Heart left ventricle (tissue), 16 donors: Measurements from ENCODE around the gene ACVR1. TPM values are rescaled to one million over a fixed set of nuclear protein-coding genes. Genes with fewer than 3 reads are reported as not detected.

Experiments
- ATAC-seq, 4 donors: fragments of 200-7000 bp; cut with Tn5 transposase; one replicate each; pipeline ENCODE4 v1.9.1; 2020 to 2022; ENCODE audit warnings: moderate library complexity in 4 of 4, mild to moderate bottlenecking in 3 of 4, moderate number of reproducible peaks in 1 of 4
- DNase-seq, 5 donors: peaks; one replicate each; pipeline ENCODE4 v3.0.0-alpha.2; 2020
- H3K27ac ChIP-seq, 12 donors: fragments of 200-600 bp; sonication (generic) in 4 of 12; one replicate each; pipeline versions ENCODE4 v1.5.0 to v1.8.0; 2016 to 2022; ENCODE audit warnings: mild to moderate bottlenecking in 2 of 12
- H3K27me3 ChIP-seq, 9 donors: fragments of 200-600 bp; sonication (generic) in 2 of 9; one replicate each; pipeline versions ENCODE4 v1.5.1 to v1.8.0; 2016 to 2022; ENCODE audit warnings: mild to moderate bottlenecking in 3 of 9
- H3K36me3 ChIP-seq, 9 donors: fragments of 200-600 bp; sonication (generic) in 2 of 9; one replicate each; pipeline versions ENCODE4 v1.5.0 to v1.8.0; 2018 to 2022; ENCODE audit warnings: mild to moderate bottlenecking in 2 of 9
- H3K4me1 ChIP-seq, 12 donors: fragments of 200-600 bp; sonication (generic) in 4 of 12; one replicate each; pipeline versions ENCODE4 v1.5.0 to v1.8.0; 2016 to 2022; ENCODE audit warnings: mild to moderate bottlenecking in 3 of 12
- H3K4me3 ChIP-seq, 12 donors: fragments of 200-600 bp; sonication (generic) in 4 of 12; one replicate each; pipeline versions ENCODE4 v1.5.0 to v1.8.0; 2017 to 2022; ENCODE audit warnings: mild to moderate bottlenecking in 9 of 12, moderate library complexity in 4 of 12
- H3K9me3 ChIP-seq, 12 donors: fragments of 200-600 bp; sonication (generic) in 4 of 12; one replicate each; pipeline versions ENCODE4 v1.5.0 to v1.8.0; 2016 to 2022; ENCODE audit warnings: mild to moderate bottlenecking in 1 of 12
- POLR2A ChIP-seq, 2 donors: fragments of 450-650 bp; IDR thresholded peaks; one replicate each; pipeline ENCODE4 v1.6.1; 2017; ENCODE audit warnings: antibody characterized with exemption in 2 of 2, mild to moderate bottlenecking in 2 of 2, moderate library complexity in 2 of 2
- WGBS, 4 donors: extraction: QIAGEN DNeasy Blood & Tissue Kit in 2 of 4; methylation state at CpG; one replicate each; pipeline versions ENCODE4 v1.1.5 to v1.1.7; 2013 to 2018; 5-methylcytosine and 5-hydroxymethylcytosine counted together
- intact Hi-C, 10 donors: fragments of 100-400 bp; cut with DNase I; formaldehyde crosslinking; loops; one replicate each; pipeline versions ENCODE4 v1.11.1 to v1.14.2; 2022
- polyA plus RNA-seq, 2 donors: library from polyadenylated mRNA; stranded (reverse); fragments of 200-250 nt; gene quantifications; one replicate each; pipeline ENCODE4 v1.2.3, GENCODE V29; 2013
- total RNA-seq, 9 donors: library from RNA; depleted of rRNA in 2 of 9; stranded (reverse); fragments of >200 nt in 2 of 9; fragmentation: NEBNext Ultra II Directional in 3 of 9; extraction: Animal tissue kit (Norgen Biotek cat#: 25700) in 3 of 9; gene quantifications; one replicate each; pipeline versions ENCODE4 v1.1.0 to v1.2.4, GENCODE V29; 2016 to 2023
- TF ChIP-seq, protein P1 (sequence below), 12 donors: fragments of 200-600 bp; sonication (generic) in 4 of 12; IDR thresholded peaks; one replicate each; pipeline versions ENCODE4 v1.5.0 to v1.8.0; 2018 to 2022; ENCODE audit warnings: antibody characterized with exemption in 12 of 12, mild to moderate bottlenecking in 5 of 12
- donor health status: ischemic (EF 13 %, LVEDD 7.1; RV severe dilation, severe dysfunction).
- donor health status: healthy with polysubstance abuse.
- donor health status: DM: no; HTN: yes; CAD: no.
- donor health status: DM: no; HTN: no; CAD: no.
- donor health status: ischemic (EF 25% LVEDD 6.9; RV normal size, moderate dysfunction).
- donor health status: ischemic (EF 25% LVEDD 5.7; RV mildly dilated, moderate dysfunction).
- donor health status: healthy.
- donor health status: DM: yes; HTN: yes; CAD: no.
- donor health status: ischemic (EF 35%, LVEDD 5.7; RV mildly dilated, moderate dysfunction).
- donor health status: nonischemic (EF 11% LVEDD 7.7; RV severe dilation, severe dysfunction).
- donor health status: DM: yes; HTN: yes; CAD: no.
- donor health status: PGD.
- donor health status: ischemic (EF 29% LVEDD 5.4; RV normal size, mild dysfunction).
- donor health status: nonischemic (EF 23%, LVEDD 6.1; RV moderate dilation, normal function).

Gene ACVR1
- total and polyA plus RNA-seq, 11 donors, result 5.6 to 37.6 (median 23.9) TPM

DNA sequence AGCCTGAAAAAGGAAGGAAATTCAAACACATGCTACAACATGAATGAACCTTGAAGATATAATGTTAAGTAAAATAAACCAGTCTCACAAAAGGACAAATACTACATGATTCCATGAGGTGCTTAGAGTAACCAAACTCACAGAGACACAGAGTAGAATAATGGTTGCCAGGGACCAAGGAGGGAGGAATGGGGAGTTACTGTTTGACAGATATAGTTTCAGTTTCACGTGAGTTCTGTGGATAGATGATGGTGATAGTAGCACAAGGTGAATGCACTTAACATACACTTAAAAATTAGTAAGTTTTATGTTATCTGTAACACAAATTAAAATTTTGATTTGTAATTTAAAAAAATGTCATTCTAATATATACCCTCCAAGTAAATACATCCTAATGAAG, 140.6 kb downstream of the ACVR1 start:
- no peaks in the 10 kb centered on the region for H3K27me3 ChIP-seq
- ATAC-seq (no peak), DNase-seq (no peak)
- H3K4me1 ChIP-seq, result no peaks in the 10 kb centered on the region
- H3K27ac ChIP-seq, result no peak overlapping the region
- H3K36me3 ChIP-seq, result peaks cover 0 to 77% (median 61%) of the 10 kb centered on the region in 9 donors
- TF ChIP-seq, protein P1, sequence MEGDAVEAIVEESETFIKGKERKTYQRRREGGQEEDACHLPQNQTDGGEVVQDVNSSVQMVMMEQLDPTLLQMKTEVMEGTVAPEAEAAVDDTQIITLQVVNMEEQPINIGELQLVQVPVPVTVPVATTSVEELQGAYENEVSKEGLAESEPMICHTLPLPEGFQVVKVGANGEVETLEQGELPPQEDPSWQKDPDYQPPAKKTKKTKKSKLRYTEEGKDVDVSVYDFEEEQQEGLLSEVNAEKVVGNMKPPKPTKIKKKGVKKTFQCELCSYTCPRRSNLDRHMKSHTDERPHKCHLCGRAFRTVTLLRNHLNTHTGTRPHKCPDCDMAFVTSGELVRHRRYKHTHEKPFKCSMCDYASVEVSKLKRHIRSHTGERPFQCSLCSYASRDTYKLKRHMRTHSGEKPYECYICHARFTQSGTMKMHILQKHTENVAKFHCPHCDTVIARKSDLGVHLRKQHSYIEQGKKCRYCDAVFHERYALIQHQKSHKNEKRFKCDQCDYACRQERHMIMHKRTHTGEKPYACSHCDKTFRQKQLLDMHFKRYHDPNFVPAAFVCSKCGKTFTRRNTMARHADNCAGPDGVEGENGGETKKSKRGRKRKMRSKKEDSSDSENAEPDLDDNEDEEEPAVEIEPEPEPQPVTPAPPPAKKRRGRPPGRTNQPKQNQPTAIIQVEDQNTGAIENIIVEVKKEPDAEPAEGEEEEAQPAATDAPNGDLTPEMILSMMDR (IDR thresholded peaks at IDR 0.05), result no peak
- TF ChIP-seq POLR2A (IDR thresholded peaks at IDR 0.05), result no peak
- peaks cover 0 to 10% (median 0%) of the 10 kb centered on the region in 12 donors for H3K9me3 ChIP-seq
- intact Hi-C loops, result no loop called here
- H3K4me3 ChIP-seq, result no peak overlapping the region
- 86 to 96% (median 92%) methylated on average over 1 of the region's 1 CpG for WGBS, 4 donors

DNA sequence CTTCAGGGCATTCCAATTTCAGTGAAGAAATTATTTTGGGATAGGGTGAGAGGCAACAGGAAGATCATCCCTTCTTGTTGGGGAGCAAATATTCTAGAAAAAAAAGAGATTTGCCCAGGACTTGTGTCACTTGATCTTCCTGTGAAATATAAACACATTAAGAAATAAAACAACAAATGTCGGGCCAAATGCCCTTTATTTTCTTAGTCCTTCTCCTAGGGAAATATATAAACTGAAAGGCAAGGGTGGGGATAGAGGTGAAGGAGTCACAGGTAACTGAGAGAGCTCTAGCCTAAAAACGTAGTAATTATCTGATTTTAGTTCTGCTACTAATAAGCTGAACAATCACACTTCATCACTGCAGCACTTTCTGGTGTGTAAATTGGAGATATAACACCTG, 142.9 kb downstream of the ACVR1 start:
- TF ChIP-seq, protein P1 (IDR thresholded peaks at IDR 0.05), result no peak
- TF ChIP-seq POLR2A (IDR thresholded peaks at IDR 0.05), result no peak
- WGBS, 4 donors, result 82 to 88% (median 87%) methylated on average over 2 of the region's 2 CpGs
- H3K4me1 ChIP-seq, result no peaks in the 10 kb centered on the region
- DNase-seq (no peak), ATAC-seq (no peak)
- intact Hi-C loops, result no loop called here
- H3K36me3 ChIP-seq, result peaks cover 0 to 66% (median 59%) of the 10 kb centered on the region in 9 donors
- no peaks in the 10 kb centered on the region for H3K27me3 ChIP-seq
- peaks cover 0 to 27% (median 0%) of the 10 kb centered on the region in 12 donors for H3K9me3 ChIP-seq
- no peak overlapping the region for H3K4me3 ChIP-seq
- no peak overlapping the region for H3K27ac ChIP-seq

DNA sequence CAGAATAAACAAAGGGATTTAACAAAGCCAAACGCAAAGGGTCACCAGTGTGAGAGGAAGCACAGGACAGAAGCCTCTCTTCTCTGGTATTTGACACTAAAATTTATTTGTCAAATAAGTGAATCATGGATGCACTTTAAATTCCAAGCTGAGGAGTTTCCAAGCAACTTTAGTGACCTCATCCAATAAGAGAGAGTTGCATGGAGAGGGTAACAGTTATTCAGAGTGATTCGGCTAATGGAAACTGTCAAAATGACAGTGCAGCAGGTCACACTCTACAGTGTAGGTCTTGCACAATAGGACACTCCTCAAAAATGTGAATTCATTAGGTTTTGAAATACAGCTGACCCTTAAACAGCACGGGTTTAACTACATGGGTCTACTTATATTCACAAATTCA, 143.5 kb downstream of the ACVR1 start:
- Histone ChIP-seq H3K4me3 (no peak overlapping the region), H3K36me3 (peaks cover 0 to 61% (median 52%) of the 10 kb centered on the region in 9 donors), H3K27ac (no peak overlapping the region), H3K27me3 (no peaks in the 10 kb centered on the region), H3K4me1 (no peaks in the 10 kb centered on the region), H3K9me3 (peaks cover 0 to 27% (median 0%) of the 10 kb centered on the region in 12 donors)
- no peak for DNase-seq
- 95 to 96% (median 96%) methylated on average over 3 of the region's 3 CpGs for WGBS, 4 donors
- ATAC-seq, result no peak
- intact Hi-C loops, result no loop called here
- TF ChIP-seq, protein P1 (IDR thresholded peaks at IDR 0.05), result no peak
- no peak for TF ChIP-seq POLR2A (IDR thresholded peaks at IDR 0.05)

DNA sequence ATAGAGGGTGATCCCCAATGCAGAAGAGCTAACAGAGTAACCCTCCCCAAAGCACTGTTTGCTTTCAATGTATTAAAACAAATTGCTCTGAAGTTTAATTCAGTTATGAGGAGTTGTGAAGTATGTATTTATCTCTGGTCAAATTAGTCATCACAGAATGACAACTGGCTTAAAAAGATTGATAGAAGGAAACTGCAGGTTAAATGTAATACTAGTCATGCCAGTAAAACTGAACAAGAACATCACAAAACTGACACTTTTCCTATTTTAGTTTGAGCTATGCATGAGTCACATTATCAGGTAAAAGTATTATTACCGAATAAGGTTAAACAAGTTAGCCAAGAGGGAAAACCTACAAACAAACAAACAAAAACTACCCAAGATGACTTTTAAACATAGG, 148.4 kb downstream of the ACVR1 start:
- intact Hi-C loops, result no loop called here
- Histone ChIP-seq H3K27me3 (no peaks in the 10 kb centered on the region), H3K9me3 (peaks cover 0 to 45% (median 9%) of the 10 kb centered on the region in 12 donors), H3K4me1 (no peaks in the 10 kb centered on the region), H3K4me3 (no peak overlapping the region), H3K27ac (no peak overlapping the region), H3K36me3 (peaks cover 0 to 23% (median 6%) of the 10 kb centered on the region in 9 donors)
- ATAC-seq (no peak), DNase-seq (no peak)
- TF ChIP-seq, protein P1 (IDR thresholded peaks at IDR 0.05), result no peak
- no peak for TF ChIP-seq POLR2A (IDR thresholded peaks at IDR 0.05)
- WGBS, 4 donors, result 94 to 97% (median 95%) methylated on average over 1 of the region's 1 CpG
